K562 (cell line): ENCODE results near the gene TBXAS1. TPM values are rescaled to one million over a fixed set of nuclear protein-coding genes. Genes with fewer than 3 reads are reported as not detected.

Experiments
- CXXC5 ChIP-seq: fragments of 250-450 bp; sonication (Bioruptor Pico); IDR thresholded peaks from 2 replicates; pipeline ENCODE4 v1.8.0; 2022; ENCODE audit warnings: inconsistent platforms, mild to moderate bottlenecking, moderate library complexity
- MTA1 ChIP-seq: fragments of 450-650 bp; IDR thresholded peaks from 2 replicates; pipeline ENCODE4 v1.6.1; 2017; ENCODE audit warnings: borderline replicate concordance
- RFX5 ChIP-seq: IDR thresholded peaks from 2 replicates; pipeline ENCODE4 v1.6.1; 2011; ENCODE audit warnings: low read depth, mild to moderate bottlenecking, improper control_type of control experiment, low read length
- ZNF232 ChIP-seq: sonication (generic); formaldehyde crosslinking; IDR thresholded peaks from 2 replicates; pipeline ENCODE4 v1.8.0; 2022; ENCODE audit warnings: mild to moderate bottlenecking, missing genetic modification reagents
- ZZZ3 ChIP-seq: fragments of 450-650 bp; IDR thresholded peaks from 2 replicates; pipeline ENCODE4 v1.6.1; 2016; ENCODE audit warnings: antibody characterized with exemption, mild to moderate bottlenecking, moderate library complexity
- polyA plus RNA-seq, 8 experiments: library from polyadenylated mRNA; depleted of rRNA in 4 of 8; stranded (reverse) in 5 of 8; unstranded in 3 of 8; fragments of >200 nt; fragmentation: Nextera tagmentation in 2 of 8; fragmentation: Illumina TruSeq in 1 of 8; extraction: Ambion mirVana in 2 of 8; extraction: Trizol in 1 of 8; gene quantifications; 2 replicates each; pipeline versions ENCODE4 v1.2.1 to v1.2.3, GENCODE V29; 2011 to 2014; ENCODE audit warnings: inconsistent platforms in 1 of 8, missing spikeins in 1 of 8
- total RNA-seq, 7 experiments: library from RNA; depleted of rRNA in 6 of 7; stranded (reverse); fragments of >200 nt in 6 of 7; fragmentation: Illumina TruSeq in 2 of 7; extraction: Trizol in 2 of 7; gene quantifications; 2 replicates each; pipeline versions ENCODE4 v1.2.1 to v1.2.3, GENCODE V29; 2011 to 2021; ENCODE audit warnings: low replicate concordance in 1 of 7
- TF ChIP-seq, protein P1 (sequence below): fragments of 450-650 bp; IDR thresholded peaks from 2 replicates; pipeline ENCODE4 v1.6.1; 2016; ENCODE audit warnings: mild to moderate bottlenecking, moderate library complexity

Gene TBXAS1
- total and polyA plus RNA-seq, 9 of the 15 experiments (the other 6 are each of a cell fraction or from before 2014, with no cell fraction given), result 1.1 to 8.3 (median 1.9) TPM

DNA sequence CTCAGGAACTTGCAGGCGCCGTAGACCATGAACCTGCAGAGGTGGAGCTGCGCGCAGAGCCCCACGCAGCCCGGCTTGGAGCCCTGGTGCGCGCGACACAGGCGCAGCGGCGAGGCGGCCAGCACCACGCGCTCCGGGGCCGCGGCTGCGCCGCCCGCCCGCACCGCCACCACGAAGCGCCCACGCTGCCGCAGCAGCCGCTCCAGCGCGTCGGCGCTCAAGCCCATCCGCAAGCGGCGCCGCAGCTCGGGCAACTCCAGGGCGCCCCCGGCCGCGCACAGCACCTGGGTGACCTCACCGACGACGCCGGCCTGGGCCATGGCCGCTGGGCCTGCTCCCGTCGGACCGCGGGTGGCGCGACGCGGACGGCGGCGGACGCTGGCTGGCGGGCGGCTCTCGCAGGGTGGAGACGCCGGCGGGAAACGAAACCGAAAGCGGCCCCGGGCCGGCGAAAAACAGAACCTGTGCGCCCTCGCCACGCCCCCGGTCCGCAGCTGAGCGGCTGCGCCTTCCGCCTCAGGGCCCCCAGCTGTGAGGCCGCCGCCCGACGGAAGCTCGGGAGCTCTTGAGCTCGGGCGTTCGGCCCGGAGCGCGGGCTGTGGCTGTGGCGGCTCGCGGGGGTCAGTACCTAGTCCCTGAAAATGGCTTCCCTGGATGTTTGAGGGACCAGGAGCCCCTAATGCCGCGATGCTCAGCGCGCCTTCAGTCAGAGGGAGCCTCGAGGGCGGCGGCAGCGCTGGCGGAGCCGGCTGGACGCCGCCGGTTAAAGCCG is 233.7 kb downstream of the TBXAS1 start, which contains the start of gene PARP12 (continued):
- TF ChIP-seq MTA1 (no peak), CXXC5 (peak; percentile 98), RFX5 (no peak), ZNF232 (CRISPR knock-in tag) (peak; percentile 58; the same call in 1 of the 2 replicates), ZZZ3 (no peak)
- TF ChIP-seq, protein P1, sequence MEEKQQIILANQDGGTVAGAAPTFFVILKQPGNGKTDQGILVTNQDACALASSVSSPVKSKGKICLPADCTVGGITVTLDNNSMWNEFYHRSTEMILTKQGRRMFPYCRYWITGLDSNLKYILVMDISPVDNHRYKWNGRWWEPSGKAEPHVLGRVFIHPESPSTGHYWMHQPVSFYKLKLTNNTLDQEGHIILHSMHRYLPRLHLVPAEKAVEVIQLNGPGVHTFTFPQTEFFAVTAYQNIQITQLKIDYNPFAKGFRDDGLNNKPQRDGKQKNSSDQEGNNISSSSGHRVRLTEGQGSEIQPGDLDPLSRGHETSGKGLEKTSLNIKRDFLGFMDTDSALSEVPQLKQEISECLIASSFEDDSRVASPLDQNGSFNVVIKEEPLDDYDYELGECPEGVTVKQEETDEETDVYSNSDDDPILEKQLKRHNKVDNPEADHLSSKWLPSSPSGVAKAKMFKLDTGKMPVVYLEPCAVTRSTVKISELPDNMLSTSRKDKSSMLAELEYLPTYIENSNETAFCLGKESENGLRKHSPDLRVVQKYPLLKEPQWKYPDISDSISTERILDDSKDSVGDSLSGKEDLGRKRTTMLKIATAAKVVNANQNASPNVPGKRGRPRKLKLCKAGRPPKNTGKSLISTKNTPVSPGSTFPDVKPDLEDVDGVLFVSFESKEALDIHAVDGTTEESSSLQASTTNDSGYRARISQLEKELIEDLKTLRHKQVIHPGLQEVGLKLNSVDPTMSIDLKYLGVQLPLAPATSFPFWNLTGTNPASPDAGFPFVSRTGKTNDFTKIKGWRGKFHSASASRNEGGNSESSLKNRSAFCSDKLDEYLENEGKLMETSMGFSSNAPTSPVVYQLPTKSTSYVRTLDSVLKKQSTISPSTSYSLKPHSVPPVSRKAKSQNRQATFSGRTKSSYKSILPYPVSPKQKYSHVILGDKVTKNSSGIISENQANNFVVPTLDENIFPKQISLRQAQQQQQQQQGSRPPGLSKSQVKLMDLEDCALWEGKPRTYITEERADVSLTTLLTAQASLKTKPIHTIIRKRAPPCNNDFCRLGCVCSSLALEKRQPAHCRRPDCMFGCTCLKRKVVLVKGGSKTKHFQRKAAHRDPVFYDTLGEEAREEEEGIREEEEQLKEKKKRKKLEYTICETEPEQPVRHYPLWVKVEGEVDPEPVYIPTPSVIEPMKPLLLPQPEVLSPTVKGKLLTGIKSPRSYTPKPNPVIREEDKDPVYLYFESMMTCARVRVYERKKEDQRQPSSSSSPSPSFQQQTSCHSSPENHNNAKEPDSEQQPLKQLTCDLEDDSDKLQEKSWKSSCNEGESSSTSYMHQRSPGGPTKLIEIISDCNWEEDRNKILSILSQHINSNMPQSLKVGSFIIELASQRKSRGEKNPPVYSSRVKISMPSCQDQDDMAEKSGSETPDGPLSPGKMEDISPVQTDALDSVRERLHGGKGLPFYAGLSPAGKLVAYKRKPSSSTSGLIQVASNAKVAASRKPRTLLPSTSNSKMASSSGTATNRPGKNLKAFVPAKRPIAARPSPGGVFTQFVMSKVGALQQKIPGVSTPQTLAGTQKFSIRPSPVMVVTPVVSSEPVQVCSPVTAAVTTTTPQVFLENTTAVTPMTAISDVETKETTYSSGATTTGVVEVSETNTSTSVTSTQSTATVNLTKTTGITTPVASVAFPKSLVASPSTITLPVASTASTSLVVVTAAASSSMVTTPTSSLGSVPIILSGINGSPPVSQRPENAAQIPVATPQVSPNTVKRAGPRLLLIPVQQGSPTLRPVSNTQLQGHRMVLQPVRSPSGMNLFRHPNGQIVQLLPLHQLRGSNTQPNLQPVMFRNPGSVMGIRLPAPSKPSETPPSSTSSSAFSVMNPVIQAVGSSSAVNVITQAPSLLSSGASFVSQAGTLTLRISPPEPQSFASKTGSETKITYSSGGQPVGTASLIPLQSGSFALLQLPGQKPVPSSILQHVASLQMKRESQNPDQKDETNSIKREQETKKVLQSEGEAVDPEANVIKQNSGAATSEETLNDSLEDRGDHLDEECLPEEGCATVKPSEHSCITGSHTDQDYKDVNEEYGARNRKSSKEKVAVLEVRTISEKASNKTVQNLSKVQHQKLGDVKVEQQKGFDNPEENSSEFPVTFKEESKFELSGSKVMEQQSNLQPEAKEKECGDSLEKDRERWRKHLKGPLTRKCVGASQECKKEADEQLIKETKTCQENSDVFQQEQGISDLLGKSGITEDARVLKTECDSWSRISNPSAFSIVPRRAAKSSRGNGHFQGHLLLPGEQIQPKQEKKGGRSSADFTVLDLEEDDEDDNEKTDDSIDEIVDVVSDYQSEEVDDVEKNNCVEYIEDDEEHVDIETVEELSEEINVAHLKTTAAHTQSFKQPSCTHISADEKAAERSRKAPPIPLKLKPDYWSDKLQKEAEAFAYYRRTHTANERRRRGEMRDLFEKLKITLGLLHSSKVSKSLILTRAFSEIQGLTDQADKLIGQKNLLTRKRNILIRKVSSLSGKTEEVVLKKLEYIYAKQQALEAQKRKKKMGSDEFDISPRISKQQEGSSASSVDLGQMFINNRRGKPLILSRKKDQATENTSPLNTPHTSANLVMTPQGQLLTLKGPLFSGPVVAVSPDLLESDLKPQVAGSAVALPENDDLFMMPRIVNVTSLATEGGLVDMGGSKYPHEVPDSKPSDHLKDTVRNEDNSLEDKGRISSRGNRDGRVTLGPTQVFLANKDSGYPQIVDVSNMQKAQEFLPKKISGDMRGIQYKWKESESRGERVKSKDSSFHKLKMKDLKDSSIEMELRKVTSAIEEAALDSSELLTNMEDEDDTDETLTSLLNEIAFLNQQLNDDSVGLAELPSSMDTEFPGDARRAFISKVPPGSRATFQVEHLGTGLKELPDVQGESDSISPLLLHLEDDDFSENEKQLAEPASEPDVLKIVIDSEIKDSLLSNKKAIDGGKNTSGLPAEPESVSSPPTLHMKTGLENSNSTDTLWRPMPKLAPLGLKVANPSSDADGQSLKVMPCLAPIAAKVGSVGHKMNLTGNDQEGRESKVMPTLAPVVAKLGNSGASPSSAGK, result 0 out of 2 replicates have a peak, but pooled peaks have one; percentile 4
